GM12874 (cell line): ENCODE results near the gene DNAJC5.

ENCODE experiments used
- CTCF ChIP-seq: IDR thresholded peaks from 2 replicates; pipeline ENCODE4 v1.5.1; 2011; ENCODE audit warnings: low read depth, mild to moderate bottlenecking, control low read depth, low read length, moderate library complexity; ENCODE audit not compliant: insufficient read depth

Gene DNAJC5

DNA sequence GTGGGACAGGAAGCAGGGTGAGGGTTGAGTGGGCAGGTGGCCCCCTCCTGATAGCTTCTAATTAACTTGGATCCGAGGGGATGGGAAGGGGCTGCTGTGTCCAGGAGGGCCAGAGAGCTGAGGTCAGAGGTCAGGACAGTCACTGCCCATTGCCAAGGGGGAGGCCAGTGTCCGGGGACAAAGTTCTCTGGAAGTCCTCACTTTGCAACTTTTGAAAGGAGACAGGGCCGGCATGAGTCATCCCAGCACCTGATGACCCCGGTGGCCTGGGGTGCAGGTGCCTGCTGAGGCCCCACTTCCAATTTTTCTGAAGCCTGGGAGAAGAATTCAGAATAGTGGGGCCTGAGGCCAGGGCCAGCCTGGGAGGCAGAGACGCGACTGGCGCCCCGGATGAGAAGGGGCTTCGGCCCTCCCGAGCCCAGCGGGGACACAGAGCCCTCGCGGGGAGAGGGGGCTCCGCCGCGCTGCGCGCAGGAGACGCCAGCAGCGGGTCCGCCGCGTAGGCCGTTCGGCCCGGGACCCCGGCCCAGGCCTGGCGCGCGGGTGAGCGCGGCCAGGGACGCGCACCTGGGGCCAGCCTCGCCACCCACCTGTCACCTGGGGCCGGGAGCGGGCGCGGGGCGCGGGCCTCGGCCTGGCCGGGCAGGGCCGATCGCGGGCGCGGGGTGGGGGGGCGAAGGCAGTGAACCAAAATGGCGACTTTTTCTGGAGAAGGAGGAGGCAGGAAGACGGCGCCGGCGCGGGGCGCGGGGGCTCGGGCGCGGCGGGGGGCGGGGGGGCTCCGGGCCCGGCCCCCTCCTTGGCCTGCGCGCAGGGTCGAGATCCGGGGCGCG is 74.2 kb downstream of the DNAJC5 start:
- TF ChIP-seq CTCF: no peak

DNA sequence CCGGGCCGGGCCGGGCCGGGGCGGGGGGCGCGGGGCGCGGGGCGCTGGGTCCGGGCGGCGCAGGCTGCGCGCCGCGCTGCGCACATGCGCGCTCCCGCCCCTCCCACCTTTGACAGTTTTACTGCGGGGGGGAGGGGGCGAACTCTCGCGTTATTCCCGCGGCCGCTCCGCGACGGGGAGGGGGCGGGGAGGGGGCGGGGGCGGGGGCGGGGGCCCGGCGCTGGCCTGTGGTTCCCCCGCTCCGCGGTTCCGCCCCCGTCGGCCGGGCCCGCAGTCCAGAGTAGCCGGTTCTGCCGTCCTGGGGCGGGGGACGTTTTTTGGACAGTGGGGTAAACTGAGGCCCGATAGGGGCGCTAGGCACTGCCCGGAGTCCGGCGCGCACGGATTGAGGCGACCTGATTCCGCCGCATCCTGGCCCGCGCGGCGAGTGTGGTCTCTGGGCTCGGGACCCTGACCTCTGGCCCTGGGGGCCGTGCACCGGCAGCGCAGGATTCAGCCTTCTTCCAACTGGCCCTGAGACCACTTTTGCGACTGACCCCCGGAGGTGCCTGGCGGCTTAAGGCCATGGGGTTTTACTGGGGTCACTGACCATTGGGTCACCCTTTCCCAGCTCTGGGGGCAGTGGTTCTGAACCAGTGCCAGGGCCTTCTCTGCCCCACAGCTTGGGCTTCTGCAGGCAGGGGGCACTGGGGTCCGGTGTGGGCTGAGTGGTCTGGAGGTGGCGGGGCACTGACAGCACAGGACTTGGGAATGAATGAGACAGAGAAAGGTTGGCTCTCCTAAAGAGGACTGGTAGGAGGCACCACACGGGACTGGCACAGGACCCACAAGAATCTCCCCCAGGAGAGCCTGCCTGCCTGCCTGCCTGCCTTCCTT is 75.2 kb downstream of the DNAJC5 start, which contains the start of gene ZNF512B:
TSS of gene ZNF512B (minus strand) at position 93 of the 876 bp plus-strand sequence. CDS start 1,980 bp downstream, outside the sequence.
- no peak for TF ChIP-seq CTCF

GRCh38 chr20:63970714-63971431 is 75.9 kb downstream of the DNAJC5 start:
- TF ChIP-seq CTCF: no peak

- no peak for TF ChIP-seq CTCF
Measured at GRCh38 chr20:63972312-63973159, 77.6 kb downstream of the DNAJC5 start.

DNA sequence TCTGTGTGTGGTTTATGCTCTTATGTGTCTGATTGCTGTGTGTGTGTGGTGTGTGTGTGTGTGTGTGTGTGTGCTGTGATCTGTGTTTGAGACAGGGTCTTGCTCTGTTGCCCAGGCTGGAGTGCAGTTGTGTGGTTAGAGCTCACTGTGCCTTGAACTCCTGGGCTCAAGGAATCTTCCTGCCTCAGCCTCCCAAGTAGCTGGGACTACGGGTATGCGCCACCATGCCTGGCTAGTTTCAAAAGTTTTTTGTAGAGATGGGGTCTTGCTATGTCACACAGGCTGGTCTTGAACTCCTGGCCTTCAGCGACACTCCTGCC is 78.2 kb downstream of the DNAJC5 start:
- TF ChIP-seq CTCF: no peak

- peak; percentile 97 for TF ChIP-seq CTCF
Measured at GRCh38 chr20:63973636-63974401, 78.9 kb downstream of the DNAJC5 start.
